Suppressor macrophage treated with lipopolysaccharide for 4 hours (primary cell): ENCODE measurements around the gene ENO2.

Source experiments
- DNase-seq: peaks from one replicate; pipeline ENCODE4 v3.0.0-alpha.2; 2020

The ENO2 gene

DNA sequence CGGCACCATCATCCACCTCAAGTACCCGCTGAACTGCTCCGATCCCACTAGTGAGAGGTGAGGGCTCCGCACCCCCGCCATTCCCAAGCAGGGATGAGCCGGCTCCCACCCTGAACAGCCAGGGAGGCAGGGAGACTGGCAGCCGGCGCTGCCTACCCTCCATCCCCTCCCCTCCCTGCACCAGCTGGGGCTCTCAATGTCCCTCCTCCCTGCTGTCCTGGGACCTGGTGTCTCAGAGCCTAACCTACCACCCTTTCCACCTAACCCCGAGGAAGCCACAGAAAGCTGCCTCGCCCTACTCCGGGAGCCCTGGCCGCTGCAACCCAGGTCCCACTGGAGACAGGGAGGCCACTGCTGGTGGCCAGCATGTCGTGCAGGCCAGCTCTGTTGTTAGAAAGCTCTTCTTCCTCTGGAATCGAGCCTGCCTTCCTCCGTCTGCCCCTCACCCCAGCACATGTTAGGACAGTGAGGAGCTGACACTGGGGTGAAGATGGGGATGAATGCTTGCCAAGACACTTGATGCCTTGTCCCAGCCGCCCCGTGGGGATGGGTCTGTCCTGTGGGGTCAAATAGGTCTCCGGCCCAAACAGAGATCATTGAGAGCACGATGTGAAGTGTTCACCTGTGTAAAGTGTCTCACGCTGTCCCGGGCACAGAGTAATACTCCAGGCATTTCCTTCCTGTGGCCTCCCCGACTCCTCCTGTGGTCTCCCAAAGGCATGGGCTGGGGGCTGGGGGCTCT, 37.9 kb downstream of the ENO2 start:
- DNase-seq: no peak

- DNase-seq: no peak
Measured at GRCh38 chr12:6952863-6953441, 38.6 kb downstream of the ENO2 start.

GRCh38 chr12:6953442-6954315, 39.3 kb downstream of the ENO2 start:
- peak; percentile 92 for DNase-seq

DNA sequence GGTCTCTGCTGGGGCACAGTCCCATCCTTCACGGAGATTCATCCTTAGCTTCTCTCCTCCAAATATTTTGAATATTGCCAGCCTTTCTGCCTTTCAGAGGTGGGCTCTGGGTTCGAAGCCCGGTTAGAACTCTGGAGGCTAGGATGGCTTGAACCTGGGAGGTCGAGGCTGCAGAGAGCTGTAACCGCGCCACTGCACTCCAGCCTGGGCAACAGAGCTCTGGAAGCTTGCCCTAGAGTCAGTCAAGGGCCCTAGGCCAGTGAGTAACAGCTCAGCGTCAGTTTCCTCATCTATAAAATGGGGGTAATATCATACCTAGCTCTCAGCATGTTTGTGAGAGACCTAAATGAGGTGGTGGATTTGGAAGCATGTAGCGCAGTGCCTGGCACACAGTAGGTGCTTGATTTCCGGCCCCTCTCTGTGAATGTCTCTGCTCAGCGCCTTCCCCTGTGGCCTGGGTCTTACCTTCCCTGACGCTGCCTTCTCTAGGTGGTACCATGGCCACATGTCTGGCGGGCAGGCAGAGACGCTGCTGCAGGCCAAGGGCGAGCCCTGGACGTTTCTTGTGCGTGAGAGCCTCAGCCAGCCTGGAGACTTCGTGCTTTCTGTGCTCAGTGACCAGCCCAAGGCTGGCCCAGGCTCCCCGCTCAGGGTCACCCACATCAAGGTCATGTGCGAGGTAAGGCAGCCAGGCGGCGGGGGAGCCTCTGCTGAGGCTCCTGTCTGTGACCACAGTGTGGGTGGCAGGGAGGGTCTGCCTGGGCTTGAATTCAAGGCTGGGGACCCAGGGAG, 40.1 kb downstream of the ENO2 start:
- no peak for DNase-seq

DNA sequence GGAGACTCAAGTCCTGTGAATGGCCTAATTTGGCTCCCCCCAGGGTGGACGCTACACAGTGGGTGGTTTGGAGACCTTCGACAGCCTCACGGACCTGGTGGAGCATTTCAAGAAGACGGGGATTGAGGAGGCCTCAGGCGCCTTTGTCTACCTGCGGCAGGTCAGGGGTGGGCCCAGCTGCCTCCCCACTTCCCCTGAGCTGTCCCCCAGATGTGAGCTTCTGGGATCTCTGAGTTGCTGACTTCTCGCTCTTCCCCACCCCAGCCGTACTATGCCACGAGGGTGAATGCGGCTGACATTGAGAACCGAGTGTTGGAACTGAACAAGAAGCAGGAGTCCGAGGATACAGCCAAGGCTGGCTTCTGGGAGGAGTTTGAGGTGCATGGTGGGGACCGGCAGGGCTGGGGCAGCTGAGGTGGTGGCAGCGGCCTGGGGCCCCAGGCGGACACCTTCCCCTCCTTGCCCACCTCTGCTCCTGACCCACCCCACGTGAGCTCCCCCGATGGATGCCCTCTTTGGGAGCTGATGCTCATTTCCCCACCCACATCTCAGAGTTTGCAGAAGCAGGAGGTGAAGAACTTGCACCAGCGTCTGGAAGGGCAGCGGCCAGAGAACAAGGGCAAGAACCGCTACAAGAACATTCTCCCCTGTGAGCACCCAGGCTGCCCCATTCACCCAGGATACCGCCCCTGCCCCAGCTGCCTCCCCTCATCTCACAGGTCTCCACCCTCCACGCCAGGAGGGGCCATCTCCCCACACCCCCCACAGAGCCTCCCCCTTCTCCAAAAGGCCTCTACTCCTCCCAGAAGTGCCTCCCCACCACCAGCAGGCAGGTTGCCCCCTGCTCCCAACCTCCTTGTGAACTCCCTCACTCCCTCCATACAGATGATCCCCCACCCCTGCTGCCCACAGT, 41.0 kb downstream of the ENO2 start:
- no peak for DNase-seq

DNA sequence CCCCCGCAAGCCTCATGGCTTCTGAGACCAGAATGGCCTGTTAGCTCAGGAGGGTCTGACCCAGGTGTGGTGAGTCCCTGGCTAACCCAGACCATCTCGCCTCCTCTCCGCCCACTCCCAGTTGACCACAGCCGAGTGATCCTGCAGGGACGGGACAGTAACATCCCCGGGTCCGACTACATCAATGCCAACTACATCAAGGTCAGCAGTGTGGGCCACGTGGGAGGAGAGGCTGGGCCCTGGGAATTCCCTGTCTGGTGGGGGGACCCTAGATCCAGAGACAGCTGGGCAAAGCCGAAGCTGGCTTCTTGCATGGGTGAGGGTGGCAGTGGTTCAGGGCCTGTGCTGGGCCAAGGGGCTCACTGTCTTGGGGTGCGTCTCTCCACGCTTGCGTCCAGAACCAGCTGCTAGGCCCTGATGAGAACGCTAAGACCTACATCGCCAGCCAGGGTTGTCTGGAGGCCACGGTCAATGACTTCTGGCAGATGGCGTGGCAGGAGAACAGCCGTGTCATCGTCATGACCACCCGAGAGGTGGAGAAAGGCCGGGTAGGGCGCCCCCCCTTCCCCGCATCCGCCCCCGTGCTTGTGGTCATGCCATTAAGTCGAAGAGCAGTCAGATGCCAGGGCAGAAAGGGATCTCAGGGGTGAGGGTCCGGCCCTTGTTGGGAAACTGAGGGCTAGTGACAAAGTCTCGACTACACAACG, 41.8 kb downstream of the ENO2 start:
- DNase-seq: peak; percentile 44

GRCh38 chr12:6957151-6957701, 42.8 kb downstream of the ENO2 start:
- DNase-seq: no peak

DNA sequence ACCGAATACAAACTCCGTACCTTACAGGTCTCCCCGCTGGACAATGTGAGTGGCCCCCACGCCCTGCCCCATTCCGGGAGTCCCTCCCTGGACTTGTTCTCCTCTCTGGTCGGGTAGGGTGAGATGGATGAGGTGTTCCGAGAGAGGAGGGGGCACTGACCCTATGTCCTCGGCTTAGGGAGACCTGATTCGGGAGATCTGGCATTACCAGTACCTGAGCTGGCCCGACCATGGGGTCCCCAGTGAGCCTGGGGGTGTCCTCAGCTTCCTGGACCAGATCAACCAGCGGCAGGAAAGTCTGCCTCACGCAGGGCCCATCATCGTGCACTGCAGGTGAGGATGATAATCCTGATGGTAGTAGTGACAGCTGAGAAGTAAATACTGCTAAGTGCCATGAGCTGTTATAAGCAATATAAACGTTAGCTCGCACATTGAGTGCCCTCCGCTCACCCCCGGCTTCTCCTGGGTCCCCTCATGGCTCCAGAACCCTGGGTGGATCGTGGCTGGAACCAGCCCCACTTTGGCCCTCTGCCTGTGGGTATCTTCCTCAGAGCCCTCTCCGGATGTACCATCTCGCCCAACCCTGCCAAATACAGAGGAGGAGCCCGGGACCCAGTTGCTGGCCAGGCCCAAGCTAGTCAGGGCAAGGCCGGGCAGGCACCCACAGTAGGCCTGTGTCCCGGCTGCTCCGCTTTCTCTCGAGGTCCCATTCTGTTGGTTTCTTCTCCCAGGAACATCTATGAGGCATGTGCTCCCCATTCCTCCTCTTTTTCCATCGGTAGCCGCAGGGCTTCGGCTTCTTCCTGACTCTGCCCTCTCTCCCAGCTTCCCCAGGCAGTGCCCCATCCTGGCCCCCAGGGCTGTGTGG, 43.6 kb downstream of the ENO2 start:
- no peak for DNase-seq

GRCh38 chr12:6958609-6959057, 44.3 kb downstream of the ENO2 start:
- peak; percentile 54 for DNase-seq

DNA sequence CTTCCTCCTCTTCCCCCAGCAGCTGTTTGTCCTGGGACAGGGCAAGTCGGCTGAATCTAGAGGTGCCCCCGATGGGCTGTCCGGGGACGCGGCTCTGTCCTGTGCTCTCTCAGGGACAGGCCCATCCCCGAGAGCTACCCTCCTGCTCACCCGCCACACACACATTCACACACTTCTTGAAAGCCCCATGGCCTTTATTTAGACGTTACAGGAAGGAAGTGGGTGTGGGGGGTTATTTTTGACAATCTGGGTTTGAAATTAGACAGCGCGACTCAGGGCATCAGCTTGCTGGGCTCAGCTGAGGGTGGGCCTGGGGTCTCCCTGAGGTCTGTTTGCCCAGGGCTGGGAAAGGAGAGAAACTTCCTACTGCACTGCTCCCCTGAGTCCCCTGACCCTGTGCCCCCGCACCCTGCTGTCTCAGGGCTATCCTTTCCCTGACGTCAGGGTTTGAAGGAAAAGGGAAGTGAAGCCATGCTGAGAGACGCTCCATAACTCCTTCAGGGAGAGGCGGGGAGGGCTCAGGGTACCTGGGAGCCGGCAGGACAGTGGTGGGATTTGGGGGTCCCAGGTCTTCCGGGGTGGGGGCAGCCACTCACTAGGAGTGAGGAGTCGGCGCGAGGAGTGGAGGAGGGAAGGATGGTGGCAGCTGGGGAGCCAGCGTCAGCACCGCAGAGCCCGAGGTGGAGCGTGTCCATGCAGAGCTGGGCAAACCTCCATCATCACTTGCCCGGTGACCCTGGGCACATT, 44.9 kb downstream of the ENO2 start:
- peak; percentile 91 for DNase-seq

GRCh38 chr12:6959805-6960592, 45.6 kb downstream of the ENO2 start:
- DNase-seq: no peak

GRCh38 chr12:6960593-6961277, 46.4 kb downstream of the ENO2 start:
- peak; percentile 59 for DNase-seq

DNA sequence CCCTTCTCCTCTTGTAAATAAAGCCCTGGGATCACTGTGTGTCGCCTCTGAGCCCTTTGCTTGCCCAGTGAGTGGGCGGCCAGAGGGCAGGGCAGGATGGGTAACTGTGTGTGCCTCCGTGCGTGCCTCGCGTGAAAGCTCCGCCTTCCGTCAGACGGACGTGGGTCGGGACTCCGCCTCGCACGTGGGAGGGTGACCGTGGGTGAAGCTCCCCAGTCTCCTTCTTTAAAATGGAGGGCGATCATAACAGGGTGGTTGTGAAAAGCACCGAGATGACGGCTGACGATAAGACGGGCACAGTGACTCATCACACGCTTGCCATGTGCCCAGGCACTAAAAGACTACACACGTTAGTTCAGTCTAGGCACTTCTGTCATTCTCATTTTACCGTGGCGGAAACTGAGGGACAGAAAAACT, 46.9 kb downstream of the ENO2 start:
- peak; percentile 95 for DNase-seq

DNA sequence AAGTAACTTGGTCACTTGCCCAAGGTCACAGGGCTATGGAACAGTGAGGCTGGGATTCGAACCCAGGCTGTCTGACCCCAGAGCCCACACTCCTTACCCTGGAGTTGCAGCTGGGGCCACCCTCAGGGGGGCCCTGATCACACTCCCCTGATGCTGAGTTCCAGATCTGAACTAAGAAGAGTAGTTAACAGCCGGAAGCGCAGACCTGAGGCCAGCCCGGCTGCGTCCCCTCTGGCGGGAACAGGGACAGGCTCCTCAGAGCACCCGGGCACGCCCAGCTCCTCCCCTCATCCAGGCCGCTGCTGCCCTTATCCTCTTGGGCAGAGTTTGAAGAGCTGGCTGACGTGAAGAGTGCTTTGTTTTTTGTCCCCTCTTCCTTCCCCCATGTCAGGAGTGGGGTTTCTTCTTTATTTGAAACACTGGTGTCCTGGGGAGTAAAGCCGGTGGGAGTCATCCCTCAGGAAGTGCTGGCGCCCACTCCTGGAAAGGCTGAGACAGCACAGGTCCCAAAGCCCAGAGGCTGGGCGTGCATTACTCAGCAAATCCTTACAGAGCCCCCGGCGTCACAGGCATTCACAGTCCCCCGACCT, 47.4 kb downstream of the ENO2 start:
- DNase-seq: peak; percentile 69

DNA sequence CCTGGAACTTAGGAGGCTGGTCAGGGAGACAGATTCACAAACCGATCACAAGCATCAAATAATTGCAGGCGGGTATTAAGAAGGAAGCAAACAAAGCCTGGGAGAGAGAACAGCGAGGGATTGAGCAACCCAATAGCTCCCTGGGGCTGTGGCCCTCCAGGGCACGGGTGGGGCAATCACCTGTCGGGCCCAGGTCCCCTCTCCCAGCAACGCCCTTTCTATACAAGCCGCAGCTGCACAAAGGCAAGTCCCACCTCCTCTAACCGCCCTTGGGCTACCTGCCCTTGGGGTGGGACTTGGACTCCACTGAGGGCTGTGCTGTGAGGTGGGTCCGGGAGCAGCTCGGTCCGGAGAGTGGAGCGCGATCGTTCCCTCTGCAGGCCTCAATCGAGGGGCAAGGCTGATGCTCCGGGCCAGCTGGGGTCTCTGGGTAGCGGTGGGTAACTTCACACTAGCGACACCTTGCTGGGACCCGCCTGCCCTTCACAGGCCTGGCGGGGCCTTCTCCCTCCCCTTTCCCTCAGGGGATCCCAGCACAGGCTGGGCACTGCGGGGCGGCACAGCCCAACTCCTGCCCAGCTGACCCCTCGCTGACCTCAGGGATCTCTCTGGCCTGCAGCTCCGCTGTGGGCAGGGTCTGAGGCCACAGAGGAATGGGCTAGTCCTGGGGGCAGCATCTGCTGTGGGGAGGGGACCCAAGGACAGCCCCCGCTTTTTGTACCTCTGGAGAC, 48.1 kb downstream of the ENO2 start:
- no peak for DNase-seq

DNA sequence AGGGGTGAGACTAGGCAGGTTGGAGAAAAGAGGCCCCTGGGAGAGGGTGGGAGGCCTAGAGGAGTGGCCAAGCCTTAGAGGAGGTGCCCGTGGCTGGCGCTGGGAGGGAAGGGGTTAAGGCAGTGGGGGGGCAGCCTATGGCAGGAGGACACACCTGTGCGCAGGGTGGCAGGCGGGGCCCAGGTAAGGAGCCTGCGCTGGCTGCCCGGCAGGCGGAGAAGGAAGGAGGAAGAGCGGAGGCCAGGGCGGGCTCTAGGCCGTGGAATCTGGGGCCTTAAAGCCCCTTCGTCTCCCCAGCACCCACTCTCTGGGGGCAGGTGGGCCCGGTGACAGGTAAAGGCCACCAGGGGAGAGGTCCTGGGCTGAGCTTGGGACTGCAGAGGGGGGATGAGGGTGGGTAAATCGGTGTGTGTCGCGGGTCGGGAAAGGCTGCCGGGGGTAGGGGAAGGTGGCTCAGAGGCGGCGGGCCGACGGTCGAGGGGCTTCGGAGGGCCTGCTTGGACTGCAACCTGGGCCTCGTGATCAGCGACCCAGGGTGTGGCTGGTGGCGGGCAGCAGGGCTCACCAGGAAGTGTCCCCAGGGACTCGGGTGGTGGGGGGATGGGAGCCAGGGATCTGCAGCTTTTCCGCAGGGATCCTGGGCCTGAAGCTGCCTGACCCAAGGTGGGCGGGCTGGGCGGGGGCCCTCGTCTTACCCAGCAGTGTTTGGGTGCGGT, 48.8 kb downstream of the ENO2 start:
- no peak for DNase-seq
